Tibial nerve (tissue), 4 donors: ENCODE data around the gene MRPS24.

Experiments
- EP300 ChIP-seq, 2 donors: sonication (generic); formaldehyde crosslinking; IDR thresholded peaks; one replicate each; pipeline ENCODE4 v1.6.1; 2017; ENCODE audit warnings: antibody characterized with exemption in 2 of 2, mild to moderate bottlenecking in 1 of 2
- POLR2A ChIP-seq, 2 donors: fragments of 450-650 bp; IDR thresholded peaks; one replicate each; pipeline ENCODE4 v1.6.1; 2017; ENCODE audit warnings: antibody characterized with exemption in 2 of 2, mild to moderate bottlenecking in 2 of 2, moderate library complexity in 2 of 2
- TF ChIP-seq, protein P1 (sequence below), 5 experiments: fragments of 200-600 bp in 3 of 5; fragments of 450-650 bp in 2 of 5; sonication (generic) in 3 of 5; IDR thresholded peaks; one replicate each; pipeline ENCODE4 v1.5.1; 2016 to 2019; ENCODE audit warnings: antibody characterized with exemption in 5 of 5, mild to moderate bottlenecking in 3 of 5, moderate library complexity in 2 of 5

DNA sequence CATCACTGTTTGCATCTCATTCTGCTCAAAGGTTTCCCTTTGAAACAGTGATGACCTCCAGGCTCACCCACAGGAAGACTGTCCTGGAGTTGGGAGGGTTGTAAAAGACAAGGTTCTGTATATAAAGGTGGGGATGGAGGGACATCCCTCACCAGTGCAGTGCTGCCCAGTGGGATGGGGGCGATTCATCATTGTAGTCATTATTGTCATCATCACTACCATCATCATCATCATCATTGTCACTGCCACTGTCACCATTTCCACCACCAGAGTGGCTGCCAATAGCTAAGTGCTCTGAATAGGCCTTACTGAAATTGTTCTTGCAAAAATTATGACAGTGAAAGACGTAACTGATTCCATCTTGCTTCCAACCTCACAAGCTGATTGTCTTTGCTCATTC lies 24.7 kb downstream of the MRPS24 start:
- TF ChIP-seq, protein P1, sequence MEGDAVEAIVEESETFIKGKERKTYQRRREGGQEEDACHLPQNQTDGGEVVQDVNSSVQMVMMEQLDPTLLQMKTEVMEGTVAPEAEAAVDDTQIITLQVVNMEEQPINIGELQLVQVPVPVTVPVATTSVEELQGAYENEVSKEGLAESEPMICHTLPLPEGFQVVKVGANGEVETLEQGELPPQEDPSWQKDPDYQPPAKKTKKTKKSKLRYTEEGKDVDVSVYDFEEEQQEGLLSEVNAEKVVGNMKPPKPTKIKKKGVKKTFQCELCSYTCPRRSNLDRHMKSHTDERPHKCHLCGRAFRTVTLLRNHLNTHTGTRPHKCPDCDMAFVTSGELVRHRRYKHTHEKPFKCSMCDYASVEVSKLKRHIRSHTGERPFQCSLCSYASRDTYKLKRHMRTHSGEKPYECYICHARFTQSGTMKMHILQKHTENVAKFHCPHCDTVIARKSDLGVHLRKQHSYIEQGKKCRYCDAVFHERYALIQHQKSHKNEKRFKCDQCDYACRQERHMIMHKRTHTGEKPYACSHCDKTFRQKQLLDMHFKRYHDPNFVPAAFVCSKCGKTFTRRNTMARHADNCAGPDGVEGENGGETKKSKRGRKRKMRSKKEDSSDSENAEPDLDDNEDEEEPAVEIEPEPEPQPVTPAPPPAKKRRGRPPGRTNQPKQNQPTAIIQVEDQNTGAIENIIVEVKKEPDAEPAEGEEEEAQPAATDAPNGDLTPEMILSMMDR (IDR thresholded peaks at IDR 0.05), result no peak
- TF ChIP-seq POLR2A (IDR thresholded peaks at IDR 0.05) (no peak), EP300 (IDR thresholded peaks at IDR 0.05) (no peak)
